Hepatocyte (in vitro differentiated cells): ENCODE results near the gene ZNF862. TPM values are rescaled to one million over a fixed set of nuclear protein-coding genes. Genes with fewer than 3 reads are reported as not detected.

Experiments
- DNase-seq: peaks from one replicate; pipeline ENCODE4 v3.0.0-alpha.2; 2016; ENCODE audit warnings: low spot score
- H2AFZ ChIP-seq: fragments of 200-600 bp; sonication (generic); 2 replicates; pipeline ENCODE4 v1.6.0; 2016; ENCODE audit warnings: antibody characterized with exemption, mild to moderate bottlenecking
- H3K27ac ChIP-seq: fragments of 200-600 bp; sonication (generic); 2 replicates; pipeline ENCODE4 v1.5.1; 2016; ENCODE audit warnings: mild to moderate bottlenecking
- H3K27me3 ChIP-seq: fragments of 200-600 bp; sonication (generic); 2 replicates; pipeline ENCODE4 v1.6.1; 2016
- H3K36me3 ChIP-seq: fragments of 200-600 bp; sonication (generic); replicated peaks from 2 replicates; pipeline ENCODE4 v1.5.1; 2016; ENCODE audit warnings: low read depth; ENCODE audit not compliant: insufficient read depth
- H3K4me1 ChIP-seq: fragments of 200-600 bp; sonication (generic); 2 replicates; pipeline ENCODE4 v1.5.1; 2016; ENCODE audit warnings: mild to moderate bottlenecking, moderate library complexity; ENCODE audit not compliant: insufficient read depth
- H3K4me2 ChIP-seq: fragments of 200-600 bp; sonication (generic); 2 replicates; pipeline ENCODE4 v1.6.0; 2016
- H3K4me3 ChIP-seq: fragments of 200-600 bp; sonication (generic); 2 replicates; pipeline ENCODE4 v1.5.1; 2016; ENCODE audit warnings: mild to moderate bottlenecking
- H3K79me2 ChIP-seq: fragments of 200-600 bp; sonication (generic); 2 replicates; pipeline ENCODE4 v1.6.0; 2017; ENCODE audit warnings: mild to moderate bottlenecking
- H3K9me2 ChIP-seq: fragments of 200-600 bp; sonication (generic); replicated peaks from 2 replicates; pipeline ENCODE4 v1.6.0; 2017; ENCODE audit warnings: mild to moderate bottlenecking; ENCODE audit not compliant: insufficient read depth
- H3K9me3 ChIP-seq: fragments of 200-600 bp; sonication (generic); 2 replicates; pipeline ENCODE4 v1.5.1; 2016; ENCODE audit warnings: low read depth, mild to moderate bottlenecking
- H4K20me1 ChIP-seq: fragments of 200-600 bp; sonication (generic); 2 replicates; pipeline ENCODE4 v1.6.0; 2016; ENCODE audit warnings: mild to moderate bottlenecking; ENCODE audit not compliant: insufficient read depth, poor library complexity, severe bottlenecking
- EZH2 ChIP-seq: fragments of 200-600 bp; sonication (generic); IDR thresholded peaks from 2 replicates; pipeline ENCODE4 v1.6.1; 2016; ENCODE audit warnings: antibody characterized with exemption, mild to moderate bottlenecking, borderline replicate concordance
- EZH2phosphoT487 ChIP-seq: fragments of 200-600 bp; sonication (generic); IDR thresholded peaks from one replicate; pipeline ENCODE4 v1.6.1; 2018; ENCODE audit warnings: antibody characterized with exemption, mild to moderate bottlenecking, low read depth, moderate library complexity; ENCODE audit not compliant: unreplicated experiment, severe bottlenecking
- WGBS: methylation state at CpG from one replicate; pipeline ENCODE4 v1.1.6; 2016; ENCODE audit warnings: low lambda C conversion rate; ENCODE audit errors: missing lambda C conversion rate; 5-methylcytosine and 5-hydroxymethylcytosine counted together
- polyA plus RNA-seq: library from polyadenylated mRNA; unstranded; fragments of >200 nt; fragmentation: Nextera tagmentation; extraction: Ambion mirVana; gene quantifications from 2 replicates; pipeline ENCODE4 v1.2.1, GENCODE V29; 2016
- total RNA-seq: library from RNA; depleted of rRNA; stranded (reverse); fragments of >200 nt; gene quantifications from 2 replicates; pipeline ENCODE4 v1.2.3, GENCODE V29; 2014
- TF ChIP-seq, protein P1 (sequence below): fragments of 200-600 bp; sonication (generic); IDR thresholded peaks from 2 replicates; pipeline ENCODE4 v1.5.1; 2016; ENCODE audit warnings: antibody characterized with exemption, mild to moderate bottlenecking; ENCODE audit not compliant: poor library complexity

Gene ZNF862
- total and polyA plus RNA-seq, 2 experiments from 2014 or later = 3.5 to 9.2 TPM

GRCh38 chr7:149856583-149856982, 18.4 kb downstream of the ZNF862 start:
- H3K4me3 ChIP-seq = no peak overlapping the region
- no peaks in the 10 kb centered on the region for H3K9me2 ChIP-seq
- TF ChIP-seq, protein P1, sequence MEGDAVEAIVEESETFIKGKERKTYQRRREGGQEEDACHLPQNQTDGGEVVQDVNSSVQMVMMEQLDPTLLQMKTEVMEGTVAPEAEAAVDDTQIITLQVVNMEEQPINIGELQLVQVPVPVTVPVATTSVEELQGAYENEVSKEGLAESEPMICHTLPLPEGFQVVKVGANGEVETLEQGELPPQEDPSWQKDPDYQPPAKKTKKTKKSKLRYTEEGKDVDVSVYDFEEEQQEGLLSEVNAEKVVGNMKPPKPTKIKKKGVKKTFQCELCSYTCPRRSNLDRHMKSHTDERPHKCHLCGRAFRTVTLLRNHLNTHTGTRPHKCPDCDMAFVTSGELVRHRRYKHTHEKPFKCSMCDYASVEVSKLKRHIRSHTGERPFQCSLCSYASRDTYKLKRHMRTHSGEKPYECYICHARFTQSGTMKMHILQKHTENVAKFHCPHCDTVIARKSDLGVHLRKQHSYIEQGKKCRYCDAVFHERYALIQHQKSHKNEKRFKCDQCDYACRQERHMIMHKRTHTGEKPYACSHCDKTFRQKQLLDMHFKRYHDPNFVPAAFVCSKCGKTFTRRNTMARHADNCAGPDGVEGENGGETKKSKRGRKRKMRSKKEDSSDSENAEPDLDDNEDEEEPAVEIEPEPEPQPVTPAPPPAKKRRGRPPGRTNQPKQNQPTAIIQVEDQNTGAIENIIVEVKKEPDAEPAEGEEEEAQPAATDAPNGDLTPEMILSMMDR = no peak
- TF ChIP-seq EZH2phosphoT487 (no peak), EZH2 (no peak)
- peaks cover 14% of the 10 kb centered on the region for H3K4me1 ChIP-seq
- no peaks in the 10 kb centered on the region for H3K79me2 ChIP-seq
- no peak overlapping the region for H3K4me2 ChIP-seq
- no peaks in the 10 kb centered on the region for H3K27me3 ChIP-seq
- no peak for DNase-seq
- H3K9me3 ChIP-seq = no peaks in the 10 kb centered on the region
- H2AFZ ChIP-seq = no peak overlapping the region
- WGBS = 96% methylated on average over 8 of the region's 8 CpGs
- H3K36me3 ChIP-seq = no peaks in the 10 kb centered on the region
- no peak overlapping the region for H3K27ac ChIP-seq
- no peaks in the 10 kb centered on the region for H4K20me1 ChIP-seq

DNA sequence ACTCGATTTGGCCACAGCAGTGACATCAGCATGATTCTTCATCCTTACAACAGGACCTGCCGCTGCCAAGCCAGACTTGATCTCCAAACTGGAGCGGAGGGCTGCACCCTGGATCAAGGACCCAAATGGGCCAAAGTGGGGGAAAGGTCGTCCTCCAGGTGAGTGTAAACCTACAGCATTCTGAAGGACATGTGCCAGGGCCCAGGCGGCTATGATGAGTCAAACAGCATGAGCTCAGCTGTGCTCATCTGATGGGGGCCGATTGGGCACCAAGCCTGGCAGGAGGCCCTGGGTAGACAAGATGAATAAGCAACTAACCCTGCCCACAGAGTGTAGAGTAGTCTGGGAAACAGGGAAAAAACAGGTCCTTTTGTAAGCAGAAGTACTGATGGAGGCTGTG, 21.2 kb downstream of the ZNF862 start:
- Histone ChIP-seq H3K4me3 (no peak overlapping the region), H3K9me3 (no peaks in the 10 kb centered on the region), H3K27ac (no peak overlapping the region)

DNA sequence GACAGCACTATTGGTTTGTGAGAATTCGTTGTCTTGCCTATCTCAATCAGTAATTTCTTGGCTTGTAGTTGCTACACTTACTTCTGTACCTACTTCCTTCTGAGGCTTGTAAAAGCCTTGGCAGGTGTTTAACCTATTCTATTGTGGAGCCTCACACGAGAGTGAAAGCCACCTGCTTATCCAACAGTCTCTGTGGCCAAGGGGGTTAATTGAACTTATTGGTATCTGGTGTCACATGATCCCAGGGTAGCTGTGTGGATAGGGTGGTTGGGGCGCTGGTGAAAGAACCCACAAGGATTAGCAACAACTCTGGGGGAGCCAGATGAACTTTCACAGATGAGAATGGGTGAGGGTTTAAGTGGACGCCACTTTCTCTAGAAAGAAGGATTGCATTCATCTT, 21.7 kb downstream of the ZNF862 start:
- Histone ChIP-seq H2AFZ (no peak overlapping the region), H3K4me2 (no peak overlapping the region), H3K36me3 (no peaks in the 10 kb centered on the region), H3K9me3 (no peaks in the 10 kb centered on the region), H3K4me1 (peaks cover 4% of the 10 kb centered on the region), H3K4me3 (no peak overlapping the region), H3K27me3 (no peaks in the 10 kb centered on the region), H3K27ac (no peak overlapping the region), H3K79me2 (no peaks in the 10 kb centered on the region), H4K20me1 (no peaks in the 10 kb centered on the region), H3K9me2 (no peaks in the 10 kb centered on the region)
- TF ChIP-seq, protein P1 = no peak
- TF ChIP-seq EZH2 (no peak), EZH2phosphoT487 (no peak)
- 86% methylated on average over 4 of the region's 4 CpGs for WGBS
- no peak for DNase-seq

More for the DNA sequence above, 21.2 kb downstream of the ZNF862 start:
- no peak overlapping the region for H3K4me2 ChIP-seq
- no peaks in the 10 kb centered on the region for H3K27me3 ChIP-seq
- no peaks in the 10 kb centered on the region for H3K79me2 ChIP-seq
- no peaks in the 10 kb centered on the region for H3K36me3 ChIP-seq
- TF ChIP-seq, protein P1 = no peak
- TF ChIP-seq EZH2phosphoT487 = no peak
- no peak for TF ChIP-seq EZH2
- H2AFZ ChIP-seq = no peak overlapping the region
- DNase-seq = no peak
- no peaks in the 10 kb centered on the region for H4K20me1 ChIP-seq
- H3K4me1 ChIP-seq = peaks cover 9% of the 10 kb centered on the region
- H3K9me2 ChIP-seq = no peaks in the 10 kb centered on the region
- 75% methylated on average over 6 of the region's 6 CpGs for WGBS
